SH-SY5Y (cell line): ENCODE results near the gene PCBD2.

Source experiments
- GATA2 ChIP-seq: IDR thresholded peaks from 2 replicates; pipeline ENCODE4 v1.6.1; 2011; ENCODE audit warnings: mild to moderate bottlenecking, low read depth, low read length
- GATA3 ChIP-seq: IDR thresholded peaks from 2 replicates; pipeline ENCODE4 v1.6.1; 2011; ENCODE audit warnings: low read depth, mild to moderate bottlenecking, low read length, moderate library complexity

Gene PCBD2

DNA sequence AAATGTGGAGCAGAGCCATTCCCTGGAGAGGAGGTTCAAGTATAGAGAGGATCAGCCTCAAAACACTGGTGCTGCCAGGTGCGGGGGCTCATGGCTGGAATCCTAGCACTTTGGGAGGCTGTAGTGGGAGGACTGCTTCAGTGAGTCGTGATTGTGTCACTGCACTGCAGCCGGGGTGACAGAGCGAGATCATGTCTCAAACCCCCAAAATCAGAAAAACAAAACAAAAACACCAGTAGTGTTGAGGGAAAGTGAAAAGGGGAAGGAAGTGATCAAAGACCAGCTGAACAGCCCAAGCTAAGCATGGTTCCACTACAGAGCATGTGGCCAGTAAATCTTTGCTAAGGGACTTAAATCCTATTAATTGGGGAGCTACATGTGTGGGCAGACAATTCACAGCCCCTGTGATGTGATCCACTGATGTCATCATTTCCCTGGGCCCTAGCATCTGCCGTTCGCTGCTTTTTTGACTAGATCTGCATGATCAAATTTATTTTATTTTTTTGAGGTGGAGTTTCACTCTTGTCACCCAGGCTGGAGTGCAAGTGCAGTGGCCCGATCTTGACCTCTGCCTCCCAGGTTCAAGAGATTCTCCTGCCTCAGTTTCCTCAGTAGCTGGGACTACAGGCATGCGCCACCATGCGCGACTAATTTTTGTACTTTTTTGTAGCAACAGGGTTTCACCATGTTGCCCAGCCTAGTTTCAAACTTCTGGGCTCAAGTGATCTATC, 2.7 kb upstream of the PCBD2 start:
- TF ChIP-seq GATA2: no peak
- TF ChIP-seq GATA3: no peak

GRCh38 chr5:134905246-134905996, 490 bp downstream of the PCBD2 start:
- TF ChIP-seq GATA2 (no peak), GATA3 (no peak)

GRCh38 chr5:134906811-134907210, 1.9 kb downstream of the PCBD2 start:
- TF ChIP-seq GATA3 (no peak), GATA2 (no peak)

DNA sequence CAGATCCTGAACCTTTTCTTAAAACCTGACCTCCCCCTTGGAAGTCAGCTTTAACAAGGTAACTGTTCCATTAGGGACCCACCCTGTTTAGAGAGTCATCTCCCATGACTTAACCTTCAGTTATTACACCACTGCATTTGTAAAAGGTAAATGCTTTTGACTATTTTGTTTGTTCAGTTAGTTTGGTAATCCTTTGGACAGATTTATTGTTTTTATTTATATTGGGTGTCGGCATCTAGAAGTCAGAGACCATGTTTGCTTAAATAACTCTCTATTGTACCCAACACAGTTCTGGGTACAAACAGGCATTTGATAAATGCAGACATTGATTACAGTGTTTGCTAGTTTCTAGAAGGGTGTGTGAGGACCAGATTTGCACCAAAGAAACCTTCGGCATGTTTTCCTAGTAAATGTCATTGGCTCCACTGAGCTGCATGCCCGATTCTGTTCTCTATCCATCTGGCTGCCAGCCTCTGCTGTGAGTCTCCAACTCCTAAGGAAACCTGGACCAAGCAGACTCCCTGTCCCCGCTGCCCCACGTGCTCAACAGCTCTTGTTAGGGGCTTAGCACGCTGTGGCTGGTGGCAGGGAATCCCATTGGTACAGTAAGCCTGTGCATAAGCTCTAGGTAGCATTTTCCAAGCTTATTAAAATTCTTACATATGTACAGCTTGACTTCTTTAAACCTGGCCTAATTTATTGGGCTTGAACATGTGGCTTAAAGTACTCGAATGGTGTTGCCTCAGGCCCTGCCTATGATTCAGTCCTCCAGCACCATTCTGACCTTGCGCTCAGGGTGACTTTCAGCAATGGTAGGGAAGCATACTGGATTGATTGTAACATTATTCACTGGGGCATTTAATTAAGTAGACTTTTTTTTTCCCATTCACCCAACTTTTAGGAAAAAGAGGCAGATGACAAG, 6.6 kb downstream of the PCBD2 start:
- TF ChIP-seq GATA2: no peak
- TF ChIP-seq GATA3: no peak

GRCh38 chr5:134913254-134913653, 8.3 kb downstream of the PCBD2 start:
- TF ChIP-seq GATA2: no peak
- TF ChIP-seq GATA3: no peak

GRCh38 chr5:134913795-134914194, 8.9 kb downstream of the PCBD2 start:
- TF ChIP-seq GATA3: no peak
- TF ChIP-seq GATA2: no peak

DNA sequence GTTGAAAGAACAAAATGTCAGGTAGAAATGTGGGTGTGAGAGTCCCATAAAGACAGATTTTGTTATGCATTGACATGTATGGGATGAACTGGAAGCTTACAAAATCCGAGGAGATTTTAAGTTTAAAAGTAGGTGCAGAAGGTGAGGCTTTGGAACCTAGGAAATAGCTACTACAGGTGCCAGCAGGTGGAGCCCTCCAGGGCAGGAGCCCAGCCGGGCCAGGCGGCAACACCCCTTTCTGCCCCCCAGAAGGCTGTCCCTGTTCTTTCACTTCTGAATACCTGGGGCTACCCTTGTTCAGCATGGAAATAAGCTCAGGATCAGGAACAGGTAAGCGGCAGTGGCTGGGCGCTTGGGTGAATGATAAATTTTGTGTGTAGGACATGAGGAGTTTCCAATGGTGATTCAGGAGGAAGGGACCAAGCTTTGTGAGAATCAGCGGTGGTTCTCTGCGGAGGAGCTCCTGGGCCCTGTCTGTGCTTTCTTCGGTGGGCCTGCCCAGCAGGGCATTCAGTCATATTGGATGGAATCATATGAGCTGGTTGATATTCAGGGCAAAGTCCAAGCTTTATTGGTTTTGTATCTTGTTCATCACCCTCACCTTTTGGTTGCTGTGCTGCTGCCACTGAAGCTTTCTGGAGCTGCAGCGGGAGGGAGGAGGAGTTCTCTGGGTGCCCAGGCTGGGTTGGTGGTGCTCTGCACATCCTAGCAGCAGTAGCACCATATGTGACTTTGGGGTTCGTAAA, 12.3 kb downstream of the PCBD2 start:
- TF ChIP-seq GATA2 (no peak), GATA3 (no peak)

- no peak for TF ChIP-seq GATA2
- TF ChIP-seq GATA3: no peak
Observed at GRCh38 chr5:134918861-134919260, 13.9 kb downstream of the PCBD2 start.

- TF ChIP-seq GATA2 (no peak), GATA3 (no peak)
Observed at GRCh38 chr5:134920848-134921575, 16.1 kb downstream of the PCBD2 start.

DNA sequence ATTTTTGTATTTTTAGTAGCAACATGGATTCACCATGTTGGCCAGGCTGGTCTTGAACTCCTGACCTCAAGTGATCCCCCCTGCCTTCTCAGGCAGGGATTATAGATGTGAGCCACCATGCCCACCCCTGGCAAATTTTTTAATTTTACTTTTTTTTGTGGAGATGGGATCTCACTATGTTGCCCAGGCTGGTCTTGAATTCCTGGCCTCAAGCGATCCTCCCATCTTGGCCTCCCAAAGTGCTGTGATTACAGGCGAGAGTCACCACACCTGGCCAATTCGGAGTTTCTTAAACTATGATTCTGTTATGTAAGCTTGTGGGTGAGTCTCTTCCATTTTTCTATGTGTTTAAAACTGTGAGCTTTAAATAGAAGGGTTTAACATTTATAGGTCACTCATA, 27.6 kb downstream of the PCBD2 start:
- TF ChIP-seq GATA2 (no peak), GATA3 (no peak)

GRCh38 chr5:134934202-134934601, 29.3 kb downstream of the PCBD2 start:
- no peak for TF ChIP-seq GATA2
- TF ChIP-seq GATA3: no peak

DNA sequence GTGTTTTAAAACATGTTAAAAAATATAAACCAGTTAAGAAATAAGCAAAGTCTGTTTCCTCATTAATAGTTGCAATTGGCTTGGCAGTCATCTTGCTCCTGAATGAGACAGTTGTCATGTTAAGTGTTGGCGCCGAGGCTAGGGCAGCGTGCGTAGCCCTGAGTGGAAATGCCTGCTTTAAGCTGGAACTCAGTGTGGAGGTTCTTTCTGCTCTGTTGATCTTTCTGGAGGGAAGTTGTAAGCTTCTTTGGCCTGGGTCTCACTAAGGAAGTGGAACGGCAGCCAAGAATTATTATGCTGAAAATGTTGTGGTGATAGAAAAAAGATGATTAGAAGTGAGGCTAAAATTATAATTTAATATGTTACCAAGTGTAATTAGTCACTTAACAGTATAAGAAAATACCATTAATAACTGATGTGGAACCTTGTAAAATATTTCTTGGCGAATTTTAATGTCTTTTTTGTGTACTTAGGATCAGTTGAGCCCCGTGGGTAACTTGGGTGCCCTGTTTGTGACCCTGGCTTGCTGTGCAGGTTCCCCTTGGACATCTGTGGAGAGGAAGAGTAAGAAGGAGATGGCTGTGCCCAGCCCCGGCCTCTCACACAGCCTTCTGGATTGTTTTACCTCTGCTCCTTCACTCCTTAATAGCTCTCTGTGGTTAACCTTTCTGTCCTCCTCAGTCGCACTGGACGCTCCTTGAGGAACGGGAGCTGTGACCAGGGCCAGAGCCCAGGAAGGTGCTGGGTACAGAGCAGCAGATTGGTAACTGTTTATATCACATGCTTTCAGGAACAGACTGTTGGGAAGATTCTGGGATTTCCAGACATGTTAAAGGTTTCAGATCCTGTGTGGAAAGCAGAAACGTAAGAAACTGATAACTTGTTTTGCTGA, 31.0 kb downstream of the PCBD2 start:
- TF ChIP-seq GATA3 (no peak), GATA2 (no peak)
